Fibroblast of mammary gland (primary cell): ENCODE measurements around the gene HBE1.

Experiments used
- DNase-seq: peaks from one replicate; pipeline ENCODE4 v3.0.0-alpha.2; 2010; ENCODE audit warnings: low read depth
- H3K4me3 ChIP-seq: 2 replicates; pipeline ENCODE4 v1.5.1; 2011; ENCODE audit warnings: low read depth, mild to moderate bottlenecking, low read length, moderate library complexity; ENCODE audit not compliant: control insufficient read depth
- CTCF ChIP-seq: conservative IDR thresholded peaks from 2 replicates; pipeline ENCODE4 v1.5.1; 2011; ENCODE audit warnings: low read depth, low read length, inconsistent platforms; ENCODE audit not compliant: control insufficient read depth, insufficient read depth

Gene HBE1

GRCh38 chr11:5228124-5228523 lies 41.6 kb downstream of the HBE1 start:
- H3K4me3 ChIP-seq: no peak overlapping the region
- DNase-seq: no peak
- no peak for TF ChIP-seq CTCF

- no peak overlapping the region for H3K4me3 ChIP-seq
- no peak for TF ChIP-seq CTCF
- DNase-seq: no peak
Measured at GRCh38 chr11:5227681-5228080, 42.1 kb downstream of the HBE1 start.

DNA sequence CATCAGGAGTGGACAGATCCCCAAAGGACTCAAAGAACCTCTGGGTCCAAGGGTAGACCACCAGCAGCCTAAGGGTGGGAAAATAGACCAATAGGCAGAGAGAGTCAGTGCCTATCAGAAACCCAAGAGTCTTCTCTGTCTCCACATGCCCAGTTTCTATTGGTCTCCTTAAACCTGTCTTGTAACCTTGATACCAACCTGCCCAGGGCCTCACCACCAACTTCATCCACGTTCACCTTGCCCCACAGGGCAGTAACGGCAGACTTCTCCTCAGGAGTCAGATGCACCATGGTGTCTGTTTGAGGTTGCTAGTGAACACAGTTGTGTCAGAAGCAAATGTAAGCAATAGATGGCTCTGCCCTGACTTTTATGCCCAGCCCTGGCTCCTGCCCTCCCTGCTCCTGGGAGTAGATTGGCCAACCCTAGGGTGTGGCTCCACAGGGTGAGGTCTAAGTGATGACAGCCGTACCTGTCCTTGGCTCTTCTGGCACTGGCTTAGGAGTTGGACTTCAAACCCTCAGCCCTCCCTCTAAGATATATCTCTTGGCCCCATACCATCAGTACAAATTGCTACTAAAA lies 42.9 kb downstream of the HBE1 start, which contains the start of gene HBB:
HBB (minus strand) TSS at position 340 of the 579 bp plus-strand sequence; CDS start at position 290, 50 bp downstream.
- no peak for DNase-seq
- no peak within 1 kb of the TSS for H3K4me3 ChIP-seq
- no peak for TF ChIP-seq CTCF

- no peak overlapping the region for H3K4me3 ChIP-seq
- DNase-seq: no peak
- TF ChIP-seq CTCF: no peak
Measured at GRCh38 chr11:5225480-5225871, 44.3 kb downstream of the HBE1 start.

- H3K4me3 ChIP-seq: no peak overlapping the region
- DNase-seq: no peak
- no peak for TF ChIP-seq CTCF
Measured at GRCh38 chr11:5224538-5225479, 44.9 kb downstream of the HBE1 start.

GRCh38 chr11:5223686-5224085 lies 46.1 kb downstream of the HBE1 start:
- no peak for DNase-seq
- no peak for TF ChIP-seq CTCF

More at GRCh38 chr11:5223686-5224085, 46.1 kb downstream of the HBE1 start:
- no peak overlapping the region for H3K4me3 ChIP-seq
